D341Med (cell line): ENCODE results near the gene HOXB2.

ENCODE experiments used
- DNase-seq: peaks from one replicate; pipeline ENCODE4 v3.0.0; 2012; ENCODE audit warnings: low spot score

HOXB2 gene

DNA sequence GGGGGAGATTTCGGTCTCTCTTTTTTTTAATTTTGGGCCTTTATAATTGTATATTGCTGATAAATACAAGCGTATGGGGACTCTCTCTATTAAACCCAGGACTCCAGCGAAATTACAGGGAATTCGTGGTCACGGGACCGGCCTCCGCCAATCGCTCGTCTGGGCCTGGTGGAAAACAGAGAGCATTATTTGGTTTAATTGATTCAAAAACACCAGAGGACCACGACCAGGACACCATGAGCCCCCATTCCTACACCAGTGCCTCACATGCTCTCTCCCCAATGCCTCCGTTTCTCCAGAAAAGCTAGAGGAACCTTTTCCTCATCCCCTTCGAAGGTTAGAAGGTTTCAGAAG, at the start of gene HOXB2:
Gene HOXB2 (minus strand): TSS at position 88 of the 354 bp plus-strand sequence. CDS start 198 bp downstream, outside the sequence.
- DNase-seq = no peak

DNA sequence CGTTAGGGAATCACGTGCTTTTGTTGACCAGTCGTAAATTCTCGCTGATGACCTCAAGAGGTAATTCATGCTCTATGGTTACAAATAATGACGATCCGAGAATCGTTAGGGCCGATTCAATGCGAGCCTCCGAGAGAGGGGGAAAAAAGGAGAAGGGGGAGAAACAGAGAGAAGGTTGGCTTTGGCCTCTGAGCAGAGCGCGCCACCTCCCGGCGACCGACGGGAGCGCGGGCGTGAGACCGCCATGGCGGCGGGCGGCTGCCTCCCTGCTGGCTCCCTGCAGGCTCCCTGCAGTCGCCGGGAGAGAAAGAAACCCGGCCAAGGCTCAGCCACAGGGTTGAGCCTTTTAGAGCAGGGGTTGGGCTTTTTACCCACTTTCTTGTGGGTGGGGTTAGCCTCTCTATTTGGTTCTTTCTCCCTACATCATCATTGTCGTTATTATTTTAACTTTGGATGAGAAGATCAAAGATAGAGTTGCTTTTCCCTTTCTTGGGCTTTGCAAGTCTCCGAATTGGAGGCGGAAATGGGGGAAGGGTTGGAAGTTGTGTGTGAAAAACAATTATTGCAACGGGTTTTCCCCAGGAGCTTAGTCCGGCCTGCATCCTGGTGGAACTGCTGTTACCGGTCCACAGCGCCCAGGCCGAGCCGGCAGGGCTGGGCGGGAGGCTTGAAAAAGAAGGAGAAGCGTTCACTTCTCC, 49.1 kb upstream of the HOXB2 start:
- DNase-seq = peak; percentile 94

GRCh38 chr17:48593126-48593829, 48.4 kb upstream of the HOXB2 start, which contains the start of gene HOXB5:
Gene HOXB5 (minus strand): TSS chr17:48593779. CDS start chr17:48593682, 97 bp downstream.
- no peak for DNase-seq

- DNase-seq = no peak
These were observed 47.7 kb upstream of the HOXB2 start for GRCh38 chr17:48592577-48592976.

GRCh38 chr17:48592057-48592514, 47.2 kb upstream of the HOXB2 start:
- DNase-seq = no peak

GRCh38 chr17:48591255-48592056, 46.5 kb upstream of the HOXB2 start:
- no peak for DNase-seq

DNA sequence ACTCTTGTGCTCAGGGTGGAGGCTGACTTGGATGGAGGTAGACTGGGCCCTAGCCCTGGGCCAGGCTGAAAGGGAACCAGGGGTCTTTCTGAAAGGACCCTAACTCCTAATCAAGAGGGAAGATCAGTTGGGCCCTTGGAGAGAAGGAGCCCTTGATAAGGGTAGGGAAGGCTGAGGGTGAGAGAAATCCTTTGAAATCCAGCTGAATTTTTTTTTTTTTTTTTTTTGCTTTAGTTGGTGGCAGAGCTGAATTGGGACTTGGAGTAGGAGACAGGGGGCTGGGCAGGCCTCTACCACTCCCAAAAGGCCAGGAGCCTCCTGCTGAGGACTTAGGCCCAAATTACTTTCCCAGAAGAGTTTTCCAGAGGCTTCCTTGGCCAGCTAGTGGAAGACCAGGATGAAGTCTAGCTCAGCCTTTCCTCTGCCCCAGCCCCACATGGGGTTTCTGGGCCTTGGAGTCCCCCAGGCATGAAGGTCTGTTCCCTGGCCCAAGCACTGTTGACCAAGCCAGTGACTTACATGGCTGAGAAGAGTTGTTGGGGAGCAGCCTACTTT, 45.8 kb upstream of the HOXB2 start:
- DNase-seq = no peak

DNA sequence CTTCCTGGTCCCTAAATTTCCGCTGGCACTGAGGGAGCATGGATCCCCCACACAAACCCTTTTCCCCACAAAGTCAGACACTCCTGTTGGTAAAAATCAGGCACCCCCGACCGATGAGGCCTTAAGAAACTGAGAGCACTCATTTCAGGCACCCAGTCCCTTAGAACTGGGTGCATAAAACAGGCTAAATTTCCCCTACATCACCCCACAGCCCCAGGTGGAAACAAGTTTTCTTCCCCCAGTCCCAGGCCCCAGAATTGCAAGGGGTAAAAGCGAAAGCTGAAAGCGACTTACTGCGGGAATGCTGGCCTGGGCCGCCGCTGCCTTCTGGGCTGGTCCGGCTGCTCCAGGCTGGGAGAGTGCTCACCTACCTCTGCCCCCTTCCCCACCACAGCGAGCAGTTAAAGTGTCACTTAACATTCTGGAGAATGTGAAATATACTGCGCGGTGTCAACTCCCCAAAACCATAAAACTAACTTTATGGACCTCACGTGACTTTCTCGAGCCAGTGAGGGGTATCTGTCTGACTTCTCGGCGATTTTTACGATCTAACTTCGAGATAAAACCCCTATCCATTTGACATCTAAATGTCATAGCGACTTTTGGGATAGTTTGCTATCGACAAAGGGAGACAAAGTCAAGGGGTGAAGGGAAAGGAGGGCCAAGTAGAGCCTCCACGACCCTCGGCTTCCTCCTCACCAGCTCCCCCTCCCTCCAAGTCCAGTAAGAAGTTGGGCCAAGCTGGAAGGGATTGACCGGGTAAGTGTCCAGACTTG, 45.1 kb upstream of the HOXB2 start, which contains the start of gene HOXB3:
Gene HOXB3 (minus strand): TSS at position 411 of the 776 bp plus-strand sequence. CDS start 37,767 bp downstream, outside the sequence.
- no peak for DNase-seq

GRCh38 chr17:48589060-48589830, 44.3 kb upstream of the HOXB2 start:
- no peak for DNase-seq

- no peak for DNase-seq
These were observed 43.6 kb upstream of the HOXB2 start for GRCh38 chr17:48588528-48588927.

- DNase-seq = no peak
These were observed 43.1 kb upstream of the HOXB2 start for GRCh38 chr17:48588074-48588415.

GRCh38 chr17:48587276-48588073, 42.6 kb upstream of the HOXB2 start:
- DNase-seq = no peak

GRCh38 chr17:48586355-48587258, 41.7 kb upstream of the HOXB2 start:
- DNase-seq = no peak

DNA sequence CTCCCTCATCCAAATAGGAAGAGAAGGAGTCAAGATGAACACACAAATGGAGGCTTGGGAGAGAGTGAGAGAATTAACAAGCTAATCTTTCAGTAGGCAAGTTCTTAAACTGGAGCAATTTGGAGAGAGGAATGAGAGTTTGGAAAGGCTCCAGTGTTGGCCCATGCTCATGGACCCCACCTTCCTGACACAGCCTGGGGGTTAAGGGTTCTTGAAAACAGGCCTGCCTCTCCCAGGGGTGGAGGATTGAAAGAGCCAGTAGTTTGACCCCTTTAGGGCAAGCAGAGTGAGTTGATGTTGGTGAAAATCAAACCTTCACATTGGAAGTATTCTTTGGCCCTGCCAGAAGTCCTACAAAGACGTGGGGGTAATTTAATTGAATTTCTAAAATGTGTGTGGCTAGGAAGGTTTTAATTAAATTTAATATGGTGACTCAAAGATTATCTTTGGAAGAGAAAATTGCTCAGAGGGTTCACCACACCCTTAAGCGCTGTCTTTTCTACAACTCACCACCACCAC, 39.4 kb upstream of the HOXB2 start:
- no peak for DNase-seq

DNA sequence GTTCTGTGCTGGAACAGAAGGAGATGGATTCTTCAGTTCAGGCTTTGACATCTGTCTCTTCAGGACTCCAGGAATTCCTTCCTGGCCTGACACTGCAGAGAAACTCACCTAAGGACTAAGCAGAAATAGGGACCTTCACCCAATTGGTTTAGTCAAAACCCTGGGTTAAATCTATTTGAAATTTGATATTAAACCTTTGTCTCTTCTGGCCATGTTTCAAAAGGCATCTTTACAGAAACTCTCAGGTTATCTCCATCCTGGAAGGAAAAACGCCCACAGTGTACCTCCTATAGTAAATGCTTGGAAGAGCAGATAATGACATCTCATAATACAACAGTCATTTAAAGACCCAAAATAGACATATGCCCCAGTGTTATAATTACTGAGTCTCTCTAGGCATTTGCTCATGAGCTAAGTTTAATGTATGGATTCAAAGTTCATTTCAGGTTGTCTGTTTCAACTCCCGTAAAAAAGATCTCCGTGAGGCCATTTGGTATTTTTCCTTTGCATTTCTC, 38.9 kb upstream of the HOXB2 start:
- no peak for DNase-seq

DNA sequence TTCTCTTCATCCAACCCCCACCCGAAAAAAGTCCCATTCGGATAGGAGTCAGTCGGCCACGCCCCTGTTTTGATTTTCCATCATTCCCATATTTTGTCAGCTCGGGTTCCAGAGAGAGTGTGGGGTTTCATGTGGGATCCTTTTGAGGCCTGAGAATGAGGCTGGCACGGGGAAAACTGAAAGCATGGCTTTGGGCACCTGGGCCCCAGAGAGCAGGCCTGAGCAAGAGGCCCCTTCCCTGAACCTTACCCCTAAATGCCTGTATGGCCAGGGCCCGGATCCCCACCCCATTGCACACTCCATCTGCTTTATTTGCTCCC, 37.8 kb upstream of the HOXB2 start:
- no peak for DNase-seq

DNA sequence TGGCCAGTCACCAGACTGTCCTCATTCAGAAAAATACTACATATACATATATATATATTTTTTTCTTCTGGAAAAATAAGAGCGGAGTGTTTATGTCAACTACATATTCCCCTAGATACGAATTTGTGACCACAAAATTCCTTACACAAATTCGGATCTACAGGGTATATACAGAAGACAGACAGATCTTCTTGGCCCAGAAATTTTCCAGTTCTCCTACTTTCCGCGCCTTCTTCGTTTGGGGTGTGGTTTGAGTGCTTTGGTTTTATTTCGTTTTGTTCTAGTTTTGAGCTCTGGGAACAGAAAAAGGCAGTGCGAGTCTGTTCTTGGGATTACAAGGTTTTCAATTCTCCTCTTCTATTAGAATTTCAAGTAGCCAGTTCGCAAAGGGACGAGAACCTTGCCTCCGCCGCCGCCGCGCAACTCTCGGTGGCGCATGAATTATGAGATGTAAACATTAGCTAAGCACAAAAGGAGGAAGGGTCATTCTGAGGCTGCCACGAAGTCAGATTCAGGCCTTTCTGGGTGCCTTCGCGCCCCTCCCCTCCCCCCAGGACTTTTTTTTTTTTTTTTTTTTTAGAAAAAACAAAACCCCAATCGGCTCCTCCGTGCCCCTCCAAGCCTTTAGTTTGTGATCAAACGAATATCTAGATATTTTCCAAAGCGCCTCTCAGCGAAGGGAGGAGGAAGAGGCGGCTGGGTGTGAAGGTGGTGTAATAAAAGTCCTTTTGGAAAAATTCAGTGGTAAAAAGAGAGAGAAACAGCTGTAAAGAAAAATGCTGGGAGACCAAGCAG, 35.0 kb upstream of the HOXB2 start:
- DNase-seq = no peak

DNA sequence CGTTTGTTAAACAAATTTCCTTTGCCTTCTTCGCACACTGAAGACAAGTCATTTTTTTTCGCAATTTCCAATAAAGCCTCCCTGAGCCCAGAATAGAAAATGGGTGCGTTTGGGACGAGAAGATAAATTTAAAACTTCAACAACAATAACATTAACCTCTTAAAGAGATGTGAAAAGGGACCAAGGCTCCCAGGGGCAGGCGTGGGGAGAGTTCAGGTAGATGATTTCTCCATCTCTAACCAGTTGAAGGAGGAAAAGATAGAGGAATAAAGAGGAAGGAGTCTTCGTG, 34.5 kb upstream of the HOXB2 start:
- DNase-seq = no peak
